Mesodermal cell (in vitro differentiated cells): ENCODE results near the gene LAMA3.

ENCODE experiments used
- H3K27ac ChIP-seq: 2 replicates; pipeline ENCODE4 v1.7.0; 2013; ENCODE audit warnings: mild to moderate bottlenecking, low read depth, low read length, moderate library complexity; ENCODE audit not compliant: severe bottlenecking
- H3K36me3 ChIP-seq: 2 replicates; pipeline ENCODE4 v1.7.1; 2013; ENCODE audit warnings: mild to moderate bottlenecking, low read length, moderate library complexity; ENCODE audit not compliant: control insufficient read depth, insufficient read depth
- H3K4me1 ChIP-seq: one replicate; pipeline ENCODE4 v1.7.1; 2013; ENCODE audit warnings: mild to moderate bottlenecking, low read length; ENCODE audit not compliant: insufficient read depth, control insufficient read depth, poor library complexity, severe bottlenecking
- H3K4me3 ChIP-seq: 2 replicates; pipeline ENCODE4 v1.7.0; 2013; ENCODE audit warnings: low read length, control low read depth, mild to moderate bottlenecking; ENCODE audit not compliant: insufficient read depth, poor library complexity, severe bottlenecking; ENCODE audit errors: extremely low read depth
- H3K9me3 ChIP-seq: 2 replicates; pipeline ENCODE4 v1.7.1; 2013; ENCODE audit warnings: mild to moderate bottlenecking, low read length, moderate library complexity; ENCODE audit not compliant: control insufficient read depth
- WGBS, 2 experiments: methylation state at CpG; one replicate each; pipeline ENCODE4 v1.1.5; 2013; ENCODE audit warnings: missing lambda C conversion rate in 2 of 2; ENCODE audit not compliant: insufficient coverage in 2 of 2; 5-methylcytosine and 5-hydroxymethylcytosine counted together

LAMA3 gene

GRCh38 chr18:23837591-23837990 is 148.3 kb downstream of the LAMA3 start:
- Histone ChIP-seq H3K4me3 (no peak overlapping the region), H3K4me1 (peaks cover 2% of the 10 kb centered on the region), H3K36me3 (no peaks in the 10 kb centered on the region), H3K27ac (no peak overlapping the region), H3K9me3 (no peaks in the 10 kb centered on the region)
- WGBS, 2 experiments, result 86% methylated on average over 1 of the region's 1 CpG; no CpG with 5 or more reads in 1 of the 2 experiments

GRCh38 chr18:23838233-23838632 is 149.0 kb downstream of the LAMA3 start:
- Histone ChIP-seq H3K4me1 (peaks cover 2% of the 10 kb centered on the region), H3K36me3 (no peaks in the 10 kb centered on the region), H3K9me3 (no peaks in the 10 kb centered on the region), H3K4me3 (no peak overlapping the region), H3K27ac (no peak overlapping the region)
- 80 to 100% methylated on average over 1 to 2 of the region's 2 CpGs for WGBS, 2 experiments

GRCh38 chr18:23838801-23839366 is 149.6 kb downstream of the LAMA3 start:
- Histone ChIP-seq H3K9me3 (no peaks in the 10 kb centered on the region), H3K27ac (no peak overlapping the region), H3K4me1 (peaks cover 2% of the 10 kb centered on the region), H3K4me3 (no peak overlapping the region), H3K36me3 (no peaks in the 10 kb centered on the region)
- WGBS, 2 experiments, result 93 to 98% methylated on average over 3 to 4 of the region's 7 CpGs

GRCh38 chr18:23842305-23842704 is 153.1 kb downstream of the LAMA3 start:
- Histone ChIP-seq H3K4me1 (peaks cover 17% of the 10 kb centered on the region), H3K4me3 (no peak overlapping the region), H3K36me3 (no peaks in the 10 kb centered on the region), H3K9me3 (no peaks in the 10 kb centered on the region), H3K27ac (no peak overlapping the region)
- WGBS, 2 experiments, result 97 to 99% methylated on average over 10 to 14 of the region's 14 CpGs

- H3K4me3 ChIP-seq, result no peak overlapping the region
- H3K27ac ChIP-seq, result no peak overlapping the region
- H3K36me3 ChIP-seq, result no peaks in the 10 kb centered on the region
- WGBS, 2 experiments, result 55 to 87% methylated on average over 6 to 7 of the region's 9 CpGs
- H3K9me3 ChIP-seq, result no peaks in the 10 kb centered on the region
- H3K4me1 ChIP-seq, result peaks cover 15% of the 10 kb centered on the region
These were observed 155.9 kb downstream of the LAMA3 start for GRCh38 chr18:23844991-23845680.

- Histone ChIP-seq H3K27ac (no peak overlapping the region), H3K4me1 (peaks cover 15% of the 10 kb centered on the region), H3K9me3 (no peaks in the 10 kb centered on the region), H3K4me3 (no peak overlapping the region), H3K36me3 (no peaks in the 10 kb centered on the region)
- whole genome bisulfite sequencing, 2 experiments, result 86 to 96% methylated on average over 12 to 13 of the region's 15 CpGs
These were observed 156.9 kb downstream of the LAMA3 start for GRCh38 chr18:23845988-23846630.

- Histone ChIP-seq H3K36me3 (no peaks in the 10 kb centered on the region), H3K4me1 (peaks cover 15% of the 10 kb centered on the region), H3K27ac (no peak overlapping the region), H3K9me3 (no peaks in the 10 kb centered on the region), H3K4me3 (no peak overlapping the region)
- 91 to 92% methylated on average over 15 to 17 of the region's 19 CpGs for WGBS, 2 experiments
These were observed 158.2 kb downstream of the LAMA3 start for GRCh38 chr18:23847321-23847986.

- Histone ChIP-seq H3K4me1 (peaks cover 15% of the 10 kb centered on the region), H3K4me3 (no peak overlapping the region), H3K9me3 (no peaks in the 10 kb centered on the region), H3K36me3 (no peaks in the 10 kb centered on the region), H3K27ac (no peak overlapping the region)
- WGBS, 2 experiments, result no CpG with 5 or more reads among the region's 1 CpG
These were observed 159.9 kb downstream of the LAMA3 start for GRCh38 chr18:23849141-23849540.

GRCh38 chr18:23850215-23850614 is 161.0 kb downstream of the LAMA3 start:
- H3K36me3 ChIP-seq, result no peaks in the 10 kb centered on the region
- H3K27ac ChIP-seq, result no peak overlapping the region
- H3K9me3 ChIP-seq, result no peaks in the 10 kb centered on the region
- peaks cover 6% of the 10 kb centered on the region for H3K4me1 ChIP-seq
- H3K4me3 ChIP-seq, result no peak overlapping the region
- 100% methylated on average over 1 of the region's 3 CpGs for WGBS, 2 experiments

- H3K4me3 ChIP-seq, result no peak overlapping the region
- WGBS, 2 experiments, result 80 to 100% methylated on average over 1 of the region's 3 CpGs
- no peaks in the 10 kb centered on the region for H3K36me3 ChIP-seq
- no peak overlapping the region for H3K27ac ChIP-seq
- H3K4me1 ChIP-seq, result peaks cover 4% of the 10 kb centered on the region
- H3K9me3 ChIP-seq, result no peaks in the 10 kb centered on the region
These were observed 162.3 kb downstream of the LAMA3 start for GRCh38 chr18:23851470-23852002.
